ENCODE results near the gene IQGAP1.

Gene IQGAP1

DNA sequence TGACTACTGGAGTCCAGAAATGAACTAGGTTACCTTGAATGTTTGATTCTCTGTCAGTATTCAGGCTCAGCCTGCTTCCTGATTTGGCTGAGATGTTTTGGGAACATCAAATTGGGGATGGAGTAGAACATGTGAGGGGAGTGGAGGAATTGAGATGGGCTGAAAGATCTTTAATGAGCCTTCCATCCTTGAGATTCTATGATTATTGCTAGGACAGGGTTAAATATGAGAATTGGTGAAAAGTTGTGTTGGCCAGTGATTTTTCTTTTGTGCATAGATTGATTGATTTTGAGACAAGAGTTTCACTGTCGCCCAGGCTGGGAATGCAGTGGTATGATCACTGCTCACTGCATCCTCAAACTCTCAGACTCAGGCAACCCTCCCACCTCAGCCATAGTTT is 32.4 kb downstream of the IQGAP1 start:
- Histone ChIP-seq H3K9me2 (ENCODE audit: low read depth, low read length) (no peaks in the 10 kb centered on the region), H3K4me2 (ENCODE audit: low read length) (no peak overlapping the region), H3F3A (ENCODE audit: insufficient read depth, low read length) (no peaks in the 10 kb centered on the region), H2AFZ (ENCODE audit: low read length) (no peak overlapping the region), H3K9me3 (ENCODE audit: low read length) (no peaks in the 10 kb centered on the region), H3K27ac (ENCODE audit: low read depth, low read length, poor library complexity, severe bottlenecking) (no peak overlapping the region), H3K9ac (ENCODE audit: low read length) (no peak overlapping the region), H3K4me1 (ENCODE audit: insufficient read depth, low read length, severe bottlenecking) (peaks cover 36% of the 10 kb centered on the region), H3K79me2 (ENCODE audit: insufficient read depth, low read length) (peaks cover 67% of the 10 kb centered on the region), H3K36me3 (ENCODE audit: insufficient read depth, low read length) (no peaks in the 10 kb centered on the region), H4K20me1 (ENCODE audit: insufficient read depth, low read length) (no peaks in the 10 kb centered on the region), H3K4me3 (ENCODE audit: low read depth, low read length, poor library complexity, severe bottlenecking) (no peak overlapping the region), H3K27me3 (ENCODE audit: insufficient read depth, low read length) (no peaks in the 10 kb centered on the region)
- TF ChIP-seq, protein P1, sequence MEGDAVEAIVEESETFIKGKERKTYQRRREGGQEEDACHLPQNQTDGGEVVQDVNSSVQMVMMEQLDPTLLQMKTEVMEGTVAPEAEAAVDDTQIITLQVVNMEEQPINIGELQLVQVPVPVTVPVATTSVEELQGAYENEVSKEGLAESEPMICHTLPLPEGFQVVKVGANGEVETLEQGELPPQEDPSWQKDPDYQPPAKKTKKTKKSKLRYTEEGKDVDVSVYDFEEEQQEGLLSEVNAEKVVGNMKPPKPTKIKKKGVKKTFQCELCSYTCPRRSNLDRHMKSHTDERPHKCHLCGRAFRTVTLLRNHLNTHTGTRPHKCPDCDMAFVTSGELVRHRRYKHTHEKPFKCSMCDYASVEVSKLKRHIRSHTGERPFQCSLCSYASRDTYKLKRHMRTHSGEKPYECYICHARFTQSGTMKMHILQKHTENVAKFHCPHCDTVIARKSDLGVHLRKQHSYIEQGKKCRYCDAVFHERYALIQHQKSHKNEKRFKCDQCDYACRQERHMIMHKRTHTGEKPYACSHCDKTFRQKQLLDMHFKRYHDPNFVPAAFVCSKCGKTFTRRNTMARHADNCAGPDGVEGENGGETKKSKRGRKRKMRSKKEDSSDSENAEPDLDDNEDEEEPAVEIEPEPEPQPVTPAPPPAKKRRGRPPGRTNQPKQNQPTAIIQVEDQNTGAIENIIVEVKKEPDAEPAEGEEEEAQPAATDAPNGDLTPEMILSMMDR (IDR thresholded peaks at IDR 0.05; ENCODE audit: low read length): no peak
- TF ChIP-seq EZH2 (IDR thresholded peaks at IDR 0.05; ENCODE audit: borderline replicate concordance, low read length): no peak

DNA sequence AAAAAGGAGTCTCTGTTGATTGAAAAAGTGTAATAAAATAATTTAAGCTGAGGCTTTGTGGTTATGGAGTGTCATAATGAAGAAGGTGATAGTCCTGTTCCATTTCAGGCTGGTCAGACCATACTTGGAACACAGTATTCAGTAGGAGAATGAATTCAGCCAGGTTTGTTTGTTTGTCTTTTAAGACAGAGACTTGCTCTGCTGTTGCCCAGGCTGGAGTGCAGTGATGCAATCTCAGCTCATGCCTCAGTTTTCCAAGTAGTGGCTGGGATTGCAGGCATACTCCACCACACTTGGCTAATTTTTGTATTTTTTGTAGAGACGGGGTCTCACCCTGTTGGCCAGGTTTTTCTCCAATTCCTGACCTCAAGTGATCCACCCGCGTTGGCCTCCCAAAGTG is 33.5 kb downstream of the IQGAP1 start:
- Histone ChIP-seq H2AFZ (ENCODE audit: low read length) (no peak overlapping the region), H3K9me2 (ENCODE audit: low read depth, low read length) (no peaks in the 10 kb centered on the region), H3K9me3 (ENCODE audit: low read length) (no peaks in the 10 kb centered on the region), H3K4me3 (ENCODE audit: low read depth, low read length, poor library complexity, severe bottlenecking) (no peak overlapping the region), H3K27ac (ENCODE audit: low read depth, low read length, poor library complexity, severe bottlenecking) (no peak overlapping the region), H3K9ac (ENCODE audit: low read length) (no peak overlapping the region), H3K79me2 (ENCODE audit: insufficient read depth, low read length) (peaks cover 65% of the 10 kb centered on the region), H3K27me3 (ENCODE audit: insufficient read depth, low read length) (no peaks in the 10 kb centered on the region), H3K36me3 (ENCODE audit: insufficient read depth, low read length) (peaks cover 4% of the 10 kb centered on the region; the same call in 1 of the 2 replicates), H3K4me2 (ENCODE audit: low read length) (no peak overlapping the region), H4K20me1 (ENCODE audit: insufficient read depth, low read length) (no peaks in the 10 kb centered on the region), H3K4me1 (ENCODE audit: insufficient read depth, low read length, severe bottlenecking) (peaks cover 36% of the 10 kb centered on the region), H3F3A (ENCODE audit: insufficient read depth, low read length) (no peaks in the 10 kb centered on the region)
- TF ChIP-seq, protein P1 (IDR thresholded peaks at IDR 0.05; ENCODE audit: low read length): no peak
- TF ChIP-seq EZH2 (IDR thresholded peaks at IDR 0.05; ENCODE audit: borderline replicate concordance, low read length): no peak

DNA sequence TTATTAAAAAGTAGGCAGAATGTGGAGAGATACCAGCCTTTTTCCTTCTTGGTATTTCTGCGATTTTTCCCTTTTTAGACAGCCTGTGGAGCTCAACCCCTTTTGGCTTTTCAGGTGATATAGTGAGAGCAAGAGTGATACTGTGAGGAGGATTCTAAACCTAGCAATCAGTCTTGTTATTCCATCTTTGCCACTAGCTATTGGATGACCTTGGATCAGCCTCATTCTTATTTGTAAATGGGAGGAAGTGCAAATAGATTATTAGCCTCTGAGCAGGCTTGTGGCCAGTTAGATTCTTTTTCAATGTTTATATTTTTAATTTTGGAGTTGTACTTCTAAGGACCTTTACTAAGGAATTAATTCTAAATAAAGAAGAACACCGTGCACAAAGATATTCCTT is 34.0 kb downstream of the IQGAP1 start:
- H3K9me3 ChIP-seq (ENCODE audit: low read length): no peaks in the 10 kb centered on the region

More for the DNA sequence above, 34.0 kb downstream of the IQGAP1 start:
- H3K27me3 ChIP-seq (ENCODE audit: insufficient read depth, low read length): no peaks in the 10 kb centered on the region
- H3K4me1 ChIP-seq (ENCODE audit: insufficient read depth, low read length, severe bottlenecking): peaks cover 36% of the 10 kb centered on the region
- H2AFZ ChIP-seq (ENCODE audit: low read length): no peak overlapping the region
- H3K9ac ChIP-seq (ENCODE audit: low read length): no peak overlapping the region
- H3K4me2 ChIP-seq (ENCODE audit: low read length): no peak overlapping the region
- H3K4me3 ChIP-seq (ENCODE audit: low read depth, low read length, poor library complexity, severe bottlenecking): no peak overlapping the region
- H4K20me1 ChIP-seq (ENCODE audit: insufficient read depth, low read length): no peaks in the 10 kb centered on the region
- peaks cover 7% of the 10 kb centered on the region; the same call in 1 of the 2 replicates for H3K36me3 ChIP-seq (ENCODE audit: insufficient read depth, low read length)
- H3K9me2 ChIP-seq (ENCODE audit: low read depth, low read length): no peaks in the 10 kb centered on the region
- H3K27ac ChIP-seq (ENCODE audit: low read depth, low read length, poor library complexity, severe bottlenecking): no peak overlapping the region
- H3K79me2 ChIP-seq (ENCODE audit: insufficient read depth, low read length): peaks cover 65% of the 10 kb centered on the region
- H3F3A ChIP-seq (ENCODE audit: insufficient read depth, low read length): no peaks in the 10 kb centered on the region
- TF ChIP-seq, protein P1 (IDR thresholded peaks at IDR 0.05; ENCODE audit: low read length): no peak

Data from OCI-LY1 (cell line).